Measurements from ENCODE around the gene DNAJB14. TPM values are rescaled to one million over a fixed set of nuclear protein-coding genes. Genes with fewer than 3 reads are reported as not detected.

Gene DNAJB14
- total and polyA plus RNA-seq, 2 experiments from 2014 or later = 24.9 to 27.3 TPM

DNA sequence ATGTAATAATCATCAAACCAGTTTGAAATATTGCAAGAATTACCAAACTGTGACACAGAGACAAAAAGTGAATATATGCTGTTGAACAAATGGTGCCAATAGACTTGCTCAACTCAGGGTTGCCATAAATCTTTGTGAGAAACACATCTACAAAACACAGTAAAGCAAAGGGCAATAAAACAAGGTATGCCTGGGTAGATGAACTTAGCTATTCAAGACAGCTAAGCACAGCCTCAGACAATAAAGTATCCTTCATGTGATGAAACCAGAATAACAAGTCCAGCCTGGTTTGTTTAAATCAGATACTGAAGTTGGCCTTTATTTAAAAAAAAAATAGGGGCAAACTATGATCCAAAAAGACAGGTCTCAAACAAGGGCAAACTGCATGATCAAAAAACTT, 71.3 kb downstream of the DNAJB14 start:
- H3K4me1 ChIP-seq (ENCODE audit: insufficient read depth) = no peaks in the 10 kb centered on the region
- H3F3A ChIP-seq (replicated peaks; ENCODE audit: low read depth) = no peaks in the 10 kb centered on the region
- H3K27ac Mint-ChIP-seq = no peak overlapping the region
- H3K4me3 Mint-ChIP-seq = no peak overlapping the region
- no peaks in the 10 kb centered on the region for H3K9me2 ChIP-seq (ENCODE audit: insufficient read depth)
- no peaks in the 10 kb centered on the region for H3K36me3 ChIP-seq (ENCODE audit: insufficient read depth)
- H4K20me1 ChIP-seq (replicated peaks; ENCODE audit: insufficient read depth) = no peaks in the 10 kb centered on the region
- TF ChIP-seq ZNF114 (CRISPR knock-in tag; IDR thresholded peaks at IDR 0.05) = no peak
- no peak for TF ChIP-seq POLR2AphosphoS5 (IDR thresholded peaks at IDR 0.05; ENCODE audit: low read depth)
- TF ChIP-seq STAT1 (IDR thresholded peaks at IDR 0.05; ENCODE audit: unreplicated experiment) = no peak
- TF ChIP-seq NANOG (IDR thresholded peaks at IDR 0.05; ENCODE audit: borderline replicate concordance) = no peak
- TF ChIP-seq, protein P1, sequence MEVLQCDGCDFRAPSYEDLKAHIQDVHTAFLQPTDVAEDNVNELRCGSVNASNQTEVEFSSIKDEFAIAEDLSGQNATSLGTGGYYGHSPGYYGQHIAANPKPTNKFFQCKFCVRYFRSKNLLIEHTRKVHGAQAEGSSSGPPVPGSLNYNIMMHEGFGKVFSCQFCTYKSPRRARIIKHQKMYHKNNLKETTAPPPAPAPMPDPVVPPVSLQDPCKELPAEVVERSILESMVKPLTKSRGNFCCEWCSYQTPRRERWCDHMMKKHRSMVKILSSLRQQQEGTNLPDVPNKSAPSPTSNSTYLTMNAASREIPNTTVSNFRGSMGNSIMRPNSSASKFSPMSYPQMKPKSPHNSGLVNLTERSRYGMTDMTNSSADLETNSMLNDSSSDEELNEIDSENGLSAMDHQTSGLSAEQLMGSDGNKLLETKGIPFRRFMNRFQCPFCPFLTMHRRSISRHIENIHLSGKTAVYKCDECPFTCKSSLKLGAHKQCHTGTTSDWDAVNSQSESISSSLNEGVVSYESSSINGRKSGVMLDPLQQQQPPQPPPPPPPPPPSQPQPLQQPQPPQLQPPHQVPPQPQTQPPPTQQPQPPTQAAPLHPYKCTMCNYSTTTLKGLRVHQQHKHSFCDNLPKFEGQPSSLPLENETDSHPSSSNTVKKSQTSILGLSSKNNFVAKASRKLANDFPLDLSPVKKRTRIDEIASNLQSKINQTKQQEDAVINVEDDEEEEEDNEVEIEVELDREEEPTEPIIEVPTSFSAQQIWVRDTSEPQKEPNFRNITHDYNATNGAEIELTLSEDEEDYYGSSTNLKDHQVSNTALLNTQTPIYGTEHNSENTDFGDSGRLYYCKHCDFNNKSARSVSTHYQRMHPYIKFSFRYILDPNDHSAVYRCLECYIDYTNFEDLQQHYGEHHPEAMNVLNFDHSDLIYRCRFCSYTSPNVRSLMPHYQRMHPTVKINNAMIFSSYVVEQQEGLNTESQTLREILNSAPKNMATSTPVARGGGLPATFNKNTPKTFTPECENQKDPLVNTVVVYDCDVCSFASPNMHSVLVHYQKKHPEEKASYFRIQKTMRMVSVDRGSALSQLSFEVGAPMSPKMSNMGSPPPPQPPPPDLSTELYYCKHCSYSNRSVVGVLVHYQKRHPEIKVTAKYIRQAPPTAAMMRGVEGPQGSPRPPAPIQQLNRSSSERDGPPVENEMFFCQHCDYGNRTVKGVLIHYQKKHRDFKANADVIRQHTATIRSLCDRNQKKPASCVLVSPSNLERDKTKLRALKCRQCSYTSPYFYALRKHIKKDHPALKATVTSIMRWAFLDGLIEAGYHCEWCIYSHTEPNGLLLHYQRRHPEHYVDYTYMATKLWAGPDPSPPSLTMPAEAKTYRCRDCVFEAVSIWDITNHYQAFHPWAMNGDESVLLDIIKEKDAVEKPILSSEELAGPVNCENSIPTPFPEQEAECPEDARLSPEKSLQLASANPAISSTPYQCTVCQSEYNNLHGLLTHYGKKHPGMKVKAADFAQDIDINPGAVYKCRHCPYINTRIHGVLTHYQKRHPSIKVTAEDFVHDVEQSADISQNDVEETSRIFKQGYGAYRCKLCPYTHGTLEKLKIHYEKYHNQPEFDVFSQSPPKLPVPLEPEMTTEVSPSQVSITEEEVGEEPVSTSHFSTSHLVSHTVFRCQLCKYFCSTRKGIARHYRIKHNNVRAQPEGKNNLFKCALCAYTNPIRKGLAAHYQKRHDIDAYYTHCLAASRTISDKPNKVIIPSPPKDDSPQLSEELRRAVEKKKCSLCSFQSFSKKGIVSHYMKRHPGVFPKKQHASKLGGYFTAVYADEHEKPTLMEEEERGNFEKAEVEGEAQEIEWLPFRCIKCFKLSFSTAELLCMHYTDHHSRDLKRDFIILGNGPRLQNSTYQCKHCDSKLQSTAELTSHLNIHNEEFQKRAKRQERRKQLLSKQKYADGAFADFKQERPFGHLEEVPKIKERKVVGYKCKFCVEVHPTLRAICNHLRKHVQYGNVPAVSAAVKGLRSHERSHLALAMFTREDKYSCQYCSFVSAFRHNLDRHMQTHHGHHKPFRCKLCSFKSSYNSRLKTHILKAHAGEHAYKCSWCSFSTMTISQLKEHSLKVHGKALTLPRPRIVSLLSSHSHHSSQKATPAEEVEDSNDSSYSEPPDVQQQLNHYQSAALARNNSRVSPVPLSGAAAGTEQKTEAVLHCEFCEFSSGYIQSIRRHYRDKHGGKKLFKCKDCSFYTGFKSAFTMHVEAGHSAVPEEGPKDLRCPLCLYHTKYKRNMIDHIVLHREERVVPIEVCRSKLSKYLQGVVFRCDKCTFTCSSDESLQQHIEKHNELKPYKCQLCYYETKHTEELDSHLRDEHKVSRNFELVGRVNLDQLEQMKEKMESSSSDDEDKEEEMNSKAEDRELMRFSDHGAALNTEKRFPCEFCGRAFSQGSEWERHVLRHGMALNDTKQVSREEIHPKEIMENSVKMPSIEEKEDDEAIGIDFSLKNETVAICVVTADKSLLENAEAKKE (CRISPR knock-in tag; IDR thresholded peaks at IDR 0.05) = no peak
- H3K4me2 ChIP-seq = no peak overlapping the region
- no peak overlapping the region for H3K4me3 ChIP-seq
- no peak overlapping the region for H2AFZ ChIP-seq
- no peak for DNase-seq (ENCODE audit: low spot score)
- H3K9me3 Mint-ChIP-seq = no peaks in the 10 kb centered on the region
- no peak overlapping the region for H3K27ac ChIP-seq (ENCODE audit: low read depth)
- H3K79me2 ChIP-seq (replicated peaks; ENCODE audit: insufficient read depth) = no peaks in the 10 kb centered on the region
- no peak for ATAC-seq
- no peaks in the 10 kb centered on the region for H3K27me3 ChIP-seq (ENCODE audit: insufficient read depth)
- peaks cover 2% of the 10 kb centered on the region; the same call in 1 of the 3 replicates for H3K36me3 Mint-ChIP-seq (ENCODE audit: low read depth)
- no peaks in the 10 kb centered on the region for H3K27me3 Mint-ChIP-seq (ENCODE audit: insufficient read depth, low read depth, poor library complexity)
- no peaks in the 10 kb centered on the region for H3K4me1 Mint-ChIP-seq

- Mint-ChIP-seq H3K9me3 (no peaks in the 10 kb centered on the region), H3K27ac (no peak overlapping the region), H3K4me1 (peaks cover 7% of the 10 kb centered on the region; the same call in 2 of the 3 replicates), H3K36me3 (ENCODE audit: low read depth) (no peaks in the 10 kb centered on the region), H3K27me3 (ENCODE audit: insufficient read depth, low read depth, poor library complexity) (no peaks in the 10 kb centered on the region), H3K4me3 (no peak overlapping the region)
- no peaks in the 10 kb centered on the region for H3K4me1 ChIP-seq (ENCODE audit: insufficient read depth)
- no peak overlapping the region for H3K4me3 ChIP-seq
- no peak overlapping the region for H3K4me2 ChIP-seq
- H4K20me1 ChIP-seq (replicated peaks; ENCODE audit: insufficient read depth) = no peaks in the 10 kb centered on the region
- no peak overlapping the region for H2AFZ ChIP-seq
- H3K36me3 ChIP-seq (ENCODE audit: insufficient read depth) = no peaks in the 10 kb centered on the region
- ATAC-seq = no peak
- H3K9me2 ChIP-seq (ENCODE audit: insufficient read depth) = no peaks in the 10 kb centered on the region
- no peak overlapping the region for H3K27ac ChIP-seq (ENCODE audit: low read depth)
- H3K27me3 ChIP-seq (ENCODE audit: insufficient read depth) = no peaks in the 10 kb centered on the region
- no peaks in the 10 kb centered on the region for H3K79me2 ChIP-seq (replicated peaks; ENCODE audit: insufficient read depth)
- no peaks in the 10 kb centered on the region for H3F3A ChIP-seq (replicated peaks; ENCODE audit: low read depth)
- DNase-seq (ENCODE audit: low spot score) = no peak
- TF ChIP-seq EZH2 (IDR thresholded peaks at IDR 0.05; ENCODE audit: low read depth, unreplicated experiment) (no peak), JUNB (IDR thresholded peaks at IDR 0.05; ENCODE audit: unreplicated experiment) (no peak), STAT1 (IDR thresholded peaks at IDR 0.05; ENCODE audit: unreplicated experiment) (no peak), ZNF331 (CRISPR knock-in tag; IDR thresholded peaks at IDR 0.05; ENCODE audit: low read depth) (no peak), POLR2AphosphoS5 (IDR thresholded peaks at IDR 0.05; ENCODE audit: low read depth) (no peak), NANOG (IDR thresholded peaks at IDR 0.05; ENCODE audit: borderline replicate concordance) (no peak)
- TF ChIP-seq, protein P2, sequence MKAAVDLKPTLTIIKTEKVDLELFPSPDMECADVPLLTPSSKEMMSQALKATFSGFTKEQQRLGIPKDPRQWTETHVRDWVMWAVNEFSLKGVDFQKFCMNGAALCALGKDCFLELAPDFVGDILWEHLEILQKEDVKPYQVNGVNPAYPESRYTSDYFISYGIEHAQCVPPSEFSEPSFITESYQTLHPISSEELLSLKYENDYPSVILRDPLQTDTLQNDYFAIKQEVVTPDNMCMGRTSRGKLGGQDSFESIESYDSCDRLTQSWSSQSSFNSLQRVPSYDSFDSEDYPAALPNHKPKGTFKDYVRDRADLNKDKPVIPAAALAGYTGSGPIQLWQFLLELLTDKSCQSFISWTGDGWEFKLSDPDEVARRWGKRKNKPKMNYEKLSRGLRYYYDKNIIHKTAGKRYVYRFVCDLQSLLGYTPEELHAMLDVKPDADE (IDR thresholded peaks at IDR 0.05) = no peak
Measured at GRCh38 chr4:99872570-99872969, 73.8 kb downstream of the DNAJB14 start.
